LNCaP clone FGC (cell line): ENCODE measurements around the gene CDH12.

ENCODE experiments used
- DNase-seq: peaks from one replicate; pipeline ENCODE4 v3.0.0-alpha.2; 2011; ENCODE audit warnings: low read depth
- H3K4me3 ChIP-seq: 2 replicates; pipeline ENCODE4 v1.5.1; 2011; ENCODE audit warnings: mild to moderate bottlenecking, low read depth, low read length, control low read depth
- TF ChIP-seq, protein P1 (sequence below): IDR thresholded peaks from 2 replicates; pipeline ENCODE4 v1.5.1; 2012; ENCODE audit warnings: mild to moderate bottlenecking; ENCODE audit not compliant: control insufficient read depth, insufficient read depth; ENCODE audit errors: extremely low read depth

Gene CDH12

GRCh38 chr5:22852807-22853660 lies at the start of gene CDH12:
Gene CDH12 (minus strand): TSS chr5:22853344.
- TF ChIP-seq, protein P1, sequence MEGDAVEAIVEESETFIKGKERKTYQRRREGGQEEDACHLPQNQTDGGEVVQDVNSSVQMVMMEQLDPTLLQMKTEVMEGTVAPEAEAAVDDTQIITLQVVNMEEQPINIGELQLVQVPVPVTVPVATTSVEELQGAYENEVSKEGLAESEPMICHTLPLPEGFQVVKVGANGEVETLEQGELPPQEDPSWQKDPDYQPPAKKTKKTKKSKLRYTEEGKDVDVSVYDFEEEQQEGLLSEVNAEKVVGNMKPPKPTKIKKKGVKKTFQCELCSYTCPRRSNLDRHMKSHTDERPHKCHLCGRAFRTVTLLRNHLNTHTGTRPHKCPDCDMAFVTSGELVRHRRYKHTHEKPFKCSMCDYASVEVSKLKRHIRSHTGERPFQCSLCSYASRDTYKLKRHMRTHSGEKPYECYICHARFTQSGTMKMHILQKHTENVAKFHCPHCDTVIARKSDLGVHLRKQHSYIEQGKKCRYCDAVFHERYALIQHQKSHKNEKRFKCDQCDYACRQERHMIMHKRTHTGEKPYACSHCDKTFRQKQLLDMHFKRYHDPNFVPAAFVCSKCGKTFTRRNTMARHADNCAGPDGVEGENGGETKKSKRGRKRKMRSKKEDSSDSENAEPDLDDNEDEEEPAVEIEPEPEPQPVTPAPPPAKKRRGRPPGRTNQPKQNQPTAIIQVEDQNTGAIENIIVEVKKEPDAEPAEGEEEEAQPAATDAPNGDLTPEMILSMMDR = no peak
- no peak within 1 kb of the TSS for H3K4me3 ChIP-seq
- no peak for DNase-seq

DNA sequence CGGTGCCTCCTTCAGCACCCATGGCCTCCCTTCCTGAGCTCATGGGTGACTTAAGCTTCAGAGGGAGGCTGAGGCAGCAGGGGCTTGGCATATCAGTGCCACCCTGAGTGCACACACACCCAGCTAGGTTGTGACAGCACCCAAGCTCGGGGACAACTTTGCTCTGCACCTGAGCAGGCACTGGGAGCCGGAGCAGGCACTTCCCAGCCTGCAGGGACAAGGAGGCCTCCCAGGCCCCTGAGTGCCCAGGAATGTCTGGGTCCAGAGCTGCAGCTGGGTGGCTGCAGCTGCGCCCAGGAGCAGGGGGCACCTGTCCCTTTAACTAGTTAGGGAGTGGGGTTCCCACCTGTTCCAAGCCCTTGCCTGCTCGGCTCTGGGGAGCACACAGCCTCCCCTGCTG lies 48.7 kb upstream of the CDH12 start:
- H3K4me3 ChIP-seq = no peak overlapping the region
- DNase-seq = no peak
- TF ChIP-seq, protein P1 = no peak

DNA sequence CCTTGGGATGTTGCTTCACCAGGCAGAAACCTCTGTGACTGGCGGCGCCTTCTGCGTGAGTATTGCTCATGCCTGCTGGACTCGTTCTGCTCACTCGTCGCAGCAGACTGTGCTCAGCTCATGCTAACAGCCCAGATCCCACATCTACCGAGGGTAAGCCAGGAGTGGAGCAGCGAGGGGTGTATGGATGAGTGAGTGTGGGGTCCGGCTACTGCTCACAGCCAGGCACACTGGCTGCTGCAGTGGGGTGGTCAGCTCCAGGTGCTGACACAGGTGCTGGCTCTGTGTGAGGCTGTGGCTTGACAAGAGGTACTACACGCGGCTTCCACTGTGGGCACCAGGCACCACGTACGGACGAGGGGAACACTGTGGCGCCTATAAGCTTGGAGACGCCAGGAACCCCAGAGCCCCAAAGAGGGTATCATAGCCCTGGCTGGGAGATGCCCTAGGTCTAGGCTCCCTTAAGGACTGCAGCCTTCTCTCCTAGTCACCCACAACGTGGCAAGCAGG lies 47.7 kb upstream of the CDH12 start:
- DNase-seq = no peak
- TF ChIP-seq, protein P1 = no peak
- no peak overlapping the region for H3K4me3 ChIP-seq

DNA sequence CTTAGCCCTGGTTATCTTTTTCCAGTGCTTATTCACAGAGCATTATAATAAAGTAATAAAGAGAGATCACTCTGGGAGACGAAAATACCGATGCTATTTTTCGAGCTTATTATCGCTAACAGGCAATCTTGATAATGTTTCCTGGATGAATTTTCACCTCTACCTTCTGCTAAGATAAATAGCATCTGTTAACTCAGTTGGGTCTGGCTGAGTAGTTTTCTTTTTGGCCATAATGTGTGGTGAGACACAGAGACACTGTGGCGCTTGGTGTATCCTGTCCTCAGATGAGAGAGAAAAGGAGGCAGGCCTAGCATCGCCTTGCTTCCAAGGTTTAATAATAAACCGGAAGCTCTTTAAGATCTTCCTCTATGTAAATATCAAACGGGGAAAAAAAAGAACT lies 46.2 kb upstream of the CDH12 start:
- TF ChIP-seq, protein P1 = no peak
- no peak for DNase-seq
- H3K4me3 ChIP-seq = no peak overlapping the region

DNA sequence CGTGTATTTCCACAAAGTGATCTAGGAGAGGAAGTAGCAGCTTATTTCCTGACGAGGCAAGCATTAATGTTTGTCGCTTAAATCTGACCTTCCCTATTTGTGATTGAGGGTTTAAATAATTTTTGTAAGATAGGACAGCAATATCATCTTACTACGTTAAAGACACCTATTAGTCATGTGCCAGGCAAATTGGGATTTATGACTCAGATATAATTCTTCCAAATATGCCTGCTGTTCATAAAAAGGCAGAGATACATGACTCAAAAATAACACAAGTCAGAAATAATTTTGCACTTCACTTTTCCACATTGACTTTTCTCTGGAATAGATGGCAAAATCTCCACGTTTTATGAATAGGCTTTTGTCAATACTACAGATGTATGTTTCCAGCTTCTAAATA lies 43.0 kb upstream of the CDH12 start:
- no peak overlapping the region for H3K4me3 ChIP-seq
- TF ChIP-seq, protein P1 = no peak
- DNase-seq = no peak

- TF ChIP-seq, protein P1 = no peak
- no peak for DNase-seq
- no peak overlapping the region for H3K4me3 ChIP-seq
Measured at GRCh38 chr5:22892441-22892840, 39.3 kb upstream of the CDH12 start.
